Neuron (in vitro differentiated cells): ENCODE results near the gene ASGR2.

Source experiments
- H2AFZ ChIP-seq: one replicate; pipeline ENCODE4 v1.6.1; 2013; ENCODE audit warnings: low read depth, mild to moderate bottlenecking, inconsistent platforms, low read length, moderate library complexity
- H3K27me3 ChIP-seq: one replicate; pipeline ENCODE4 v1.6.1; 2013; ENCODE audit warnings: low read length; ENCODE audit not compliant: insufficient read depth
- H3K36me3 ChIP-seq: one replicate; pipeline ENCODE4 v1.6.1; 2013; ENCODE audit warnings: low read length; ENCODE audit not compliant: insufficient read depth
- H3K4me1 ChIP-seq: one replicate; pipeline ENCODE4 v1.6.1; 2013; ENCODE audit warnings: low read length; ENCODE audit not compliant: insufficient read depth
- H3K4me3 ChIP-seq: 2 replicates; pipeline ENCODE4 v1.5.1; 2013; ENCODE audit warnings: mild to moderate bottlenecking, low read length, moderate library complexity
- H3K9me3 ChIP-seq: one replicate; pipeline ENCODE4 v1.6.1; 2013; ENCODE audit warnings: low read length

Gene ASGR2

GRCh38 chr17:7079581-7080455 is 34.8 kb downstream of the ASGR2 start, which contains the start of gene CLEC10A:
Gene CLEC10A, minus strand, starts transcription at chr17:7080251. Its CDS starts 1,439 bp downstream, at chr17:7078812.
- Histone ChIP-seq H3K36me3 (no peaks in the 10 kb centered on the region), H3K4me1 (no peaks in the 10 kb centered on the region), H3K9me3 (peaks cover 3% of the 10 kb centered on the region), H3K27me3 (no peaks in the 10 kb centered on the region), H3K4me3 (no peak within 1 kb of the TSS), H2AFZ (no peak within 1 kb of the TSS)

- Histone ChIP-seq H3K36me3 (no peaks in the 10 kb centered on the region), H3K4me1 (no peaks in the 10 kb centered on the region), H3K4me3 (no peak overlapping the region), H3K27me3 (no peaks in the 10 kb centered on the region), H2AFZ (no peak overlapping the region), H3K9me3 (peaks cover 3% of the 10 kb centered on the region)
Measured at GRCh38 chr17:7078711-7079110, 35.9 kb downstream of the ASGR2 start.

GRCh38 chr17:7077911-7078546 is 36.6 kb downstream of the ASGR2 start:
- Histone ChIP-seq H3K36me3 (no peaks in the 10 kb centered on the region), H3K4me3 (no peak overlapping the region), H2AFZ (no peak overlapping the region), H3K27me3 (no peaks in the 10 kb centered on the region), H3K4me1 (no peaks in the 10 kb centered on the region), H3K9me3 (peaks cover 3% of the 10 kb centered on the region)

GRCh38 chr17:7074931-7075330 is 39.7 kb downstream of the ASGR2 start:
- Histone ChIP-seq H3K4me3 (no peak overlapping the region), H3K36me3 (no peaks in the 10 kb centered on the region), H2AFZ (no peak overlapping the region), H3K4me1 (no peaks in the 10 kb centered on the region), H3K27me3 (peaks cover 3% of the 10 kb centered on the region), H3K9me3 (peaks cover under 1% of the 10 kb centered on the region)

- no peaks in the 10 kb centered on the region for H3K4me1 ChIP-seq
- no peaks in the 10 kb centered on the region for H3K9me3 ChIP-seq
- no peaks in the 10 kb centered on the region for H3K36me3 ChIP-seq
- no peak overlapping the region for H3K4me3 ChIP-seq
- H2AFZ ChIP-seq: no peak overlapping the region
- H3K27me3 ChIP-seq: peaks cover 3% of the 10 kb centered on the region
Measured at GRCh38 chr17:7072406-7072805, 42.2 kb downstream of the ASGR2 start.

GRCh38 chr17:7070712-7071111 is 43.9 kb downstream of the ASGR2 start:
- Histone ChIP-seq H2AFZ (no peak overlapping the region), H3K4me3 (no peak overlapping the region), H3K4me1 (no peaks in the 10 kb centered on the region), H3K27me3 (peaks cover 3% of the 10 kb centered on the region), H3K36me3 (no peaks in the 10 kb centered on the region), H3K9me3 (no peaks in the 10 kb centered on the region)

- H3K4me3 ChIP-seq: no peak overlapping the region
- no peaks in the 10 kb centered on the region for H3K36me3 ChIP-seq
- H3K4me1 ChIP-seq: peaks cover 12% of the 10 kb centered on the region
- no peak overlapping the region for H2AFZ ChIP-seq
- H3K9me3 ChIP-seq: peaks cover 5% of the 10 kb centered on the region
- peaks cover 3% of the 10 kb centered on the region for H3K27me3 ChIP-seq
Measured at GRCh38 chr17:7068268-7068667, 46.4 kb downstream of the ASGR2 start.

GRCh38 chr17:7067198-7067597 is 47.4 kb downstream of the ASGR2 start:
- peaks cover 3% of the 10 kb centered on the region for H3K27me3 ChIP-seq

GRCh38 chr17:7064261-7064660 is 50.4 kb downstream of the ASGR2 start:
- Histone ChIP-seq H3K36me3 (no peaks in the 10 kb centered on the region), H3K9me3 (peaks cover 5% of the 10 kb centered on the region), H3K27me3 (no peaks in the 10 kb centered on the region), H3K4me1 (peaks cover 19% of the 10 kb centered on the region), H3K4me3 (no peak overlapping the region), H2AFZ (no peak overlapping the region)

More at GRCh38 chr17:7067198-7067597, 47.4 kb downstream of the ASGR2 start:
- Histone ChIP-seq H2AFZ (no peak overlapping the region), H3K36me3 (no peaks in the 10 kb centered on the region), H3K9me3 (peaks cover 5% of the 10 kb centered on the region), H3K4me1 (peaks cover 19% of the 10 kb centered on the region), H3K4me3 (no peak overlapping the region)

- Histone ChIP-seq H3K36me3 (no peaks in the 10 kb centered on the region), H3K4me1 (peaks cover 19% of the 10 kb centered on the region), H3K4me3 (no peak overlapping the region), H3K27me3 (no peaks in the 10 kb centered on the region), H2AFZ (no peak overlapping the region), H3K9me3 (peaks cover 5% of the 10 kb centered on the region)
Measured at GRCh38 chr17:7063518-7064094, 51.0 kb downstream of the ASGR2 start.

- Histone ChIP-seq H3K36me3 (no peaks in the 10 kb centered on the region), H3K27me3 (no peaks in the 10 kb centered on the region), H3K4me3 (no peak overlapping the region), H2AFZ (no peak overlapping the region), H3K4me1 (peaks cover 19% of the 10 kb centered on the region), H3K9me3 (peaks cover 3% of the 10 kb centered on the region)
Measured at GRCh38 chr17:7060165-7060891, 54.3 kb downstream of the ASGR2 start.

GRCh38 chr17:7058831-7059447 is 55.7 kb downstream of the ASGR2 start:
- Histone ChIP-seq H3K36me3 (no peaks in the 10 kb centered on the region), H3K27me3 (no peaks in the 10 kb centered on the region), H3K4me3 (no peak overlapping the region), H3K4me1 (peaks cover 13% of the 10 kb centered on the region), H2AFZ (no peak overlapping the region), H3K9me3 (no peaks in the 10 kb centered on the region)
